Colonic mucosa (tissue), 4 donors: Measurements from ENCODE around the gene LSP1. TPM values are rescaled to one million over a fixed set of nuclear protein-coding genes. Genes with fewer than 3 reads are reported as not detected.
"Not testable (repeated sequence)": the region's sequence is repeated elsewhere in the genome, so short reads cannot be mapped to it uniquely, and the experiment has no call there.

Experiments
- DNase-seq: peaks from one replicate; pipeline ENCODE4 v3.0.0-alpha.2; 2020
- H3K27ac ChIP-seq: fragments of 200-600 bp; one replicate; pipeline ENCODE4 v1.8.0; 2021
- H3K27me3 ChIP-seq: fragments of 200-600 bp; one replicate; pipeline ENCODE4 v1.8.0; 2021
- H3K36me3 ChIP-seq: fragments of 200-600 bp; one replicate; pipeline ENCODE4 v1.8.0; 2021
- H3K4me1 ChIP-seq: fragments of 200-600 bp; one replicate; pipeline ENCODE4 v1.8.0; 2021; ENCODE audit warnings: mild to moderate bottlenecking
- H3K4me3 ChIP-seq: fragments of 200-600 bp; one replicate; pipeline ENCODE4 v1.8.0; 2021
- H3K9ac ChIP-seq, 2 donors: one replicate each; pipeline ENCODE4 v1.7.0; 2013; ENCODE audit warnings: control low read depth in 2 of 2, low read depth in 2 of 2, low read length in 2 of 2
- H3K9me3 ChIP-seq: fragments of 200-600 bp; one replicate; pipeline ENCODE4 v1.8.0; 2021
- CTCF ChIP-seq: fragments of 200-600 bp; IDR thresholded peaks from one replicate; pipeline ENCODE4 v1.8.0; 2022; ENCODE audit warnings: antibody characterized with exemption, mild to moderate bottlenecking
- intact Hi-C: fragments of 100-400 bp; cut with DNase I; formaldehyde crosslinking; loops from one replicate; pipeline ENCODE4 v1.14.1; 2022
- total RNA-seq, 2 donors: library from RNA; stranded (reverse); fragmentation: NEBNext Ultra II Directional in 1 of 2; extraction: Animal tissue kit (Norgen Biotek cat#: 25700) in 1 of 2; gene quantifications; one replicate each; pipeline ENCODE4 v1.2.1, GENCODE V29; 2021
- donor health status: healthy.
- donor health status: DM: no; HTN: no; CAD: no.
- donor health status: DM: no; HTN: no; CAD: no.

The LSP1 gene
- total RNA-seq, 2 donors from 2014 or later, result 18.9 to 23.0 TPM

GRCh38 chr11:1875093-1875850, 22.4 kb downstream of the LSP1 start:
- peak overlapping the region; percentile 57 for H3K27ac ChIP-seq
- H3K4me1 ChIP-seq, result no peaks in the 10 kb centered on the region
- no peak for TF ChIP-seq CTCF
- H3K9ac ChIP-seq, result peak overlapping the region; percentile 0 to 26
- no peaks in the 10 kb centered on the region for H3K9me3 ChIP-seq
- DNase-seq, result no peak
- no peaks in the 10 kb centered on the region for H3K36me3 ChIP-seq
- no peaks in the 10 kb centered on the region for H3K27me3 ChIP-seq
- intact Hi-C loops, result no loop called here
- H3K4me3 ChIP-seq, result no peak overlapping the region

- peak overlapping the region in 1 of 2 donors; percentile 56 for H3K9ac ChIP-seq
- H3K4me1 ChIP-seq, H3K27me3 ChIP-seq, H3K9me3 ChIP-seq, DNase-seq, H3K36me3 ChIP-seq, intact Hi-C loops, H3K4me3 ChIP-seq: not testable (repeated sequence)
- H3K27ac ChIP-seq, result peak overlapping the region; percentile 40
Observed at GRCh38 chr11:1875851-1876301, 23.0 kb downstream of the LSP1 start.

DNA sequence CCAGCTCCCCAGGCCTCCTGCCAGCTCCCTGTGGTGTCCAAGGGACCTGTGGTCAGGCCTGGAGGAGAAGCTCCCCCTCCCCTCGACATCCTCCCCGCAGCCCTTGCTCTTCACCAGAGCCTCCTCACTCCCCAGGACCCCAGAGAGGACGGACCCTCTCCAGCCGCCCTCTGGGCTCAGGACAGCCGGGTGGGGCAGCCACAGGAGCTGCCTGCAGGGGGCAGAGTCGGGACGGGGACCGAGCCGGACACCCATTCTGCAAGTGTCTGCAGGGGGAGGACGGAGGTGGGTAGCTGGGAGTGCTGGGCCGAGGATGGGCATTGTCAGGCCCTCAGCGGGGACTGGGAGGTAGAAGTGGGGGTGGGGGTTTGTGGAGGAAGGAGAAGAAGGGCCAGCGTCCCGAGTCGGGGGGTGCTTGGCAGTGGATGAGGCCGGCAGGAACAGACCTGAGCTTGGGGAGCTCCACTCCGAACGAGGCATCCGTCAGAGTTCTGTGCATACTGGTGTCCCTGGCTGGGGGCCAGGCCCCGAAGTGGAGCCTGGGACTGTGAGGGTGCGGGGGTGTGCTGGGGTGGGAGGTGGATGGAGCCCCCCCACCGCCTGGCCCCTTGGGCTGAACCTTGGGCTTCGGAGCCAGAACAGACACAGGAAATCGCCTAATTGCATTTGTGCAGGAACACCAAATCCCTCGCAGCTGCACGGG, 23.6 kb downstream of the LSP1 start:
- intact Hi-C loops, result no loop called here
- no peaks in the 10 kb centered on the region for H3K9me3 ChIP-seq
- peak overlapping the region in 1 of 2 donors; percentile 56 for H3K9ac ChIP-seq
- no peak overlapping the region for H3K4me3 ChIP-seq
- H3K4me1 ChIP-seq, result no peaks in the 10 kb centered on the region
- no peaks in the 10 kb centered on the region for H3K36me3 ChIP-seq
- no peaks in the 10 kb centered on the region for H3K27me3 ChIP-seq
- peak; percentile 64 for DNase-seq
- H3K27ac ChIP-seq, result peak overlapping the region; percentile 40
- peak; percentile 46 for TF ChIP-seq CTCF

GRCh38 chr11:1877211-1878136, 24.6 kb downstream of the LSP1 start:
- H3K27me3 ChIP-seq, result no peaks in the 10 kb centered on the region
- H3K4me3 ChIP-seq, result no peak overlapping the region
- no peaks in the 10 kb centered on the region for H3K36me3 ChIP-seq
- H3K27ac ChIP-seq, result peak overlapping the region; percentile 44
- no peaks in the 10 kb centered on the region for H3K4me1 ChIP-seq
- DNase-seq, result peak; percentile 45
- intact Hi-C loops, result no loop called here
- TF ChIP-seq CTCF, result no peak
- peak overlapping the region in 1 of 2 donors; percentile 12 for H3K9ac ChIP-seq
- no peaks in the 10 kb centered on the region for H3K9me3 ChIP-seq

DNA sequence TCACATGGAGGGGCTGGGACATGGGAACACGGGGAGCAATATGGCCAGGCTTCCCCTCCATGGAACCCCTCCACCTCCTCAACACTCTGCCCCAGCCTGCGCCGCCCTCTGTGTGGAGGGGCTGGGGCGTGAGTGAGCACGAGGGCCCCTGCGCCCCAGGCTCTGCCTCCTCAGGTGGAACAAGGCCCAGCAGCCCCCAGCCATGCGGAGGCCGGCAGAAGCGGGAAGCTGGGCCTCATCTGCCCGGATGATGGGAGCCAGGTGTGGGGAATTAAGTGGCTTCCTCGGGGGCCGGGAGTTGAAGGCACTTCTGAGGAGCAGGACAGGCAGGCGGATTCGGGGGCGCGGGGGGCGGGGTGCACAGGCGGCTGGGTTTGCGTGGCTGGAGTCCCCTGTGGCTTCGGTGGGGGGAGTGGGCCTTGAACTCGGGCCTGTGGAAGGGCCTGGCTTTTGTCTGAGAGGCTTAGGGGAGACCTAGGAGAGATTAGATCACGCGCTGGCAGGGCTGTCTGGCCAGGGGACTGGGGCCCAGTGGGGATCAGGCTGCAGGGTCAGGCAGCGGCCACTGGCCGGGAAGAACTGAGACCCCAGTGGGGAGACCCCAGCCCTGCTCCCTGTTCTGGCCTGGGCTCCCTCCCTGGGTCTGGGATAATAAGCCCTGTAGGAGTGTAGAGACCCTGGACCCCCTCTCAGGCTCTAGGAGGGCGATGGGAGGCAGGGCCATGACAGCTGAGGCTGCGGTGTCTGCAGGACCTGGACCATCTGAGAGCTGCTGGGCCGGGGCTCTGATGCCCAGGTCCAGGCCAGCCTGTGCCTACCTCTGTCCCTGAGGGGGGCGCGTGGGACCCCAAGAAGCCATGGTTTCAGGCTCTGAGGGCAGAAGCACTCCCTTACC, 25.5 kb downstream of the LSP1 start:
- DNase-seq, result peak; percentile 29
- intact Hi-C loops, result no loop called here
- Histone ChIP-seq H3K9me3 (no peaks in the 10 kb centered on the region), H3K9ac (peak overlapping the region; percentile 24 to 26), H3K27me3 (no peaks in the 10 kb centered on the region), H3K27ac (peak overlapping the region; percentile 44), H3K36me3 (no peaks in the 10 kb centered on the region), H3K4me1 (no peaks in the 10 kb centered on the region), H3K4me3 (no peak overlapping the region)
- TF ChIP-seq CTCF, result no peak
